IMR-90 (cell line): Measurements from ENCODE around the gene VILL. TPM values are rescaled to one million over a fixed set of nuclear protein-coding genes. Genes with fewer than 3 reads are reported as not detected.

Source experiments
- ATAC-seq: fragments of 200-7000 bp; cut with Tn5 transposase; 2 replicates; pipeline ENCODE4 v1.9.1; 2020; ENCODE audit warnings: low read depth, mild to moderate bottlenecking, moderate library complexity
- BruUV-seq: library from RNA; stranded (reverse); fragments of 400-500 nt; replicated peaks from 2 replicates; lab custom pipeline; 2021; lab: Mats Ljungman, UMichigan
- CTCF ChIA-PET: fragments of 300-600 bp; formaldehyde crosslinking; extraction: SDS; loops from one replicate; lab custom pipeline; 2021; ENCODE audit warnings: antibody characterized with exemption; lab: Yijun Ruan, JAX
- POLR2A ChIA-PET: fragments of 300-600 bp; sonication (Branson Sonifier 250); formaldehyde crosslinking; loops from one replicate; lab custom pipeline; 2022; ENCODE audit warnings: antibody characterized with exemption; ENCODE audit not compliant: unreplicated experiment; lab: Charles Lee
- DNase-seq: peaks from one replicate; pipeline ENCODE4 v3.0.0; 2013
- H2AFZ ChIP-seq: replicated peaks from 2 replicates; pipeline ENCODE3; 2013; ENCODE audit warnings: low read length, mild to moderate bottlenecking; ENCODE audit not compliant: poor library complexity
- H2AK5ac ChIP-seq: 2 replicates; pipeline ENCODE4 v1.6.1; 2013; ENCODE audit warnings: low read depth, low read length, inconsistent platforms
- H2AK9ac ChIP-seq: replicated peaks from 2 replicates; pipeline ENCODE3; 2013; ENCODE audit warnings: mild to moderate bottlenecking, low read depth, low read length, moderate library complexity; ENCODE audit not compliant: poor library complexity
- H2BK120ac ChIP-seq: 2 replicates; pipeline ENCODE4 v1.6.1; 2013; ENCODE audit warnings: low read depth, low read length, inconsistent platforms
- H2BK15ac ChIP-seq: 3 replicates; pipeline ENCODE4 v1.6.1; 2013; ENCODE audit warnings: low read depth, low read length, inconsistent platforms
- H2BK20ac ChIP-seq: 2 replicates; pipeline ENCODE4 v1.6.1; 2013; ENCODE audit warnings: low read depth, mild to moderate bottlenecking, inconsistent platforms, low read length, moderate library complexity
- H2BK5ac ChIP-seq: 2 replicates; pipeline ENCODE4 v1.6.1; 2013; ENCODE audit warnings: mild to moderate bottlenecking, low read depth, low read length, inconsistent platforms; ENCODE audit not compliant: poor library complexity, severe bottlenecking
- H3K14ac ChIP-seq: replicated peaks from 2 replicates; pipeline ENCODE4 v1.6.1; 2013; ENCODE audit warnings: low read depth, low read length, inconsistent platforms
- H3K18ac ChIP-seq: 2 replicates; pipeline ENCODE4 v1.6.1; 2013; ENCODE audit warnings: low read depth, low read length, control low read depth
- H3K23ac ChIP-seq: 2 replicates; pipeline ENCODE4 v1.6.1; 2013; ENCODE audit warnings: low read depth, low read length, inconsistent platforms
- H3K27ac ChIP-seq: 2 replicates; pipeline ENCODE4 v1.5.1; 2013; ENCODE audit warnings: mild to moderate bottlenecking, control low read depth, low read length; ENCODE audit not compliant: insufficient read depth
- H3K27me3 ChIP-seq: 2 replicates; pipeline ENCODE4 v1.6.1; 2013; ENCODE audit warnings: low read length; ENCODE audit not compliant: control insufficient read depth, insufficient read depth
- H3K36me3 ChIP-seq: 2 replicates; pipeline ENCODE4 v1.6.1; 2013; ENCODE audit warnings: low read length, mixed read lengths; ENCODE audit not compliant: control insufficient read depth, insufficient read depth
- H3K4ac ChIP-seq: 2 replicates; pipeline ENCODE4 v1.6.1; 2013; ENCODE audit warnings: low read depth, low read length, inconsistent platforms
- H3K4me1 ChIP-seq: 2 replicates; pipeline ENCODE4 v1.6.1; 2013; ENCODE audit warnings: low read length, mixed read lengths; ENCODE audit not compliant: control insufficient read depth, insufficient read depth
- H3K4me2 ChIP-seq: 2 replicates; pipeline ENCODE4 v1.6.1; 2013; ENCODE audit warnings: low read depth, mild to moderate bottlenecking, control low read depth, low read length, moderate library complexity
- H3K4me3 ChIP-seq: 2 replicates; pipeline ENCODE4 v1.5.1; 2013; ENCODE audit warnings: low read depth, mild to moderate bottlenecking, control low read depth, low read length, moderate library complexity; ENCODE audit not compliant: insufficient read depth
- H3K56ac ChIP-seq: 2 replicates; pipeline ENCODE4 v1.6.1; 2013; ENCODE audit warnings: low read length, inconsistent platforms; ENCODE audit not compliant: insufficient read depth; ENCODE audit errors: extremely low read depth
- H3K79me1 ChIP-seq, 2 experiments: 2 replicates each; pipeline ENCODE4 v1.6.1; 2013; ENCODE audit warnings: low read length in 2 of 2, inconsistent platforms in 1 of 2, low read depth in 1 of 2
- H3K9ac ChIP-seq: 2 replicates; pipeline ENCODE4 v1.6.1; 2013; ENCODE audit warnings: low read depth, low read length, control low read depth
- H3K9me1 ChIP-seq: 2 replicates; pipeline ENCODE4 v1.6.1; 2013; ENCODE audit warnings: low read length, inconsistent platforms; ENCODE audit not compliant: insufficient read depth
- H3K9me3 ChIP-seq: 2 replicates; pipeline ENCODE4 v1.6.1; 2013; ENCODE audit warnings: low read length; ENCODE audit not compliant: control insufficient read depth, insufficient read depth
- H4K20me1 ChIP-seq: 2 replicates; pipeline ENCODE4 v1.6.1; 2013; ENCODE audit warnings: low read length, inconsistent platforms; ENCODE audit not compliant: insufficient read depth
- H4K5ac ChIP-seq: 2 replicates; pipeline ENCODE4 v1.6.1; 2013; ENCODE audit warnings: mild to moderate bottlenecking, low read depth, low read length, control low read depth
- H4K8ac ChIP-seq, 2 experiments: 2 replicates each; pipeline ENCODE4 v1.6.1; 2013; ENCODE audit warnings: low read depth in 2 of 2, low read length in 2 of 2, control low read depth in 1 of 2, inconsistent platforms in 1 of 2
- H4K91ac ChIP-seq: 2 replicates; pipeline ENCODE4 v1.6.1; 2013; ENCODE audit warnings: low read depth, low read length, inconsistent platforms; ENCODE audit not compliant: insufficient read depth
- CEBPB ChIP-seq: IDR thresholded peaks from 2 replicates; pipeline ENCODE4 v1.6.1; 2012; ENCODE audit warnings: low read depth, low read length, improper control_type of control experiment
- CHD1 ChIP-seq: IDR thresholded peaks from 2 replicates; pipeline ENCODE4 v1.6.1; 2012; ENCODE audit warnings: low read depth, low read length, improper control_type of control experiment
- FOS ChIP-seq: fragments of 150-350 bp; IDR thresholded peaks from 2 replicates; pipeline ENCODE4 v1.6.1; 2016; ENCODE audit warnings: low read depth, low read length
- NFE2L2 ChIP-seq: fragments of 150-350 bp; IDR thresholded peaks from 2 replicates; pipeline ENCODE4 v1.6.1; 2016; ENCODE audit warnings: low read depth, mild to moderate bottlenecking, low read length
- POLR2A ChIP-seq: IDR thresholded peaks from 2 replicates; pipeline ENCODE4 v1.6.1; 2012; ENCODE audit warnings: mild to moderate bottlenecking, low read depth, low read length
- RAD21 ChIP-seq: IDR thresholded peaks from 2 replicates; pipeline ENCODE4 v1.6.1; 2012; ENCODE audit warnings: low read length, improper control_type of control experiment
- RCOR1 ChIP-seq: IDR thresholded peaks from 2 replicates; pipeline ENCODE4 v1.6.1; 2012; ENCODE audit warnings: mild to moderate bottlenecking, low read length, improper control_type of control experiment; ENCODE audit not compliant: insufficient replicate concordance
- WGBS, 2 experiments: methylation state at CpG; one replicate each; pipeline versions ENCODE4 v1.1.5 to v1.1.7; 2013; ENCODE audit warnings: missing lambda C conversion rate in 2 of 2; ENCODE audit not compliant: insufficient read length in 1 of 2; ENCODE audit errors: extremely low coverage in 2 of 2; 5-methylcytosine and 5-hydroxymethylcytosine counted together
- dilution Hi-C: fragments of 300-500 bp; cut with HindIII; formaldehyde crosslinking; loops from one replicate; pipeline ENCODE4 v1.14.3; 2018; ENCODE audit warnings: low sequenced_read_pairs; ENCODE audit not compliant: unreplicated experiment
- in situ Hi-C: fragments of 300-500 bp; cut with MboI; formaldehyde crosslinking; loops from 3 replicates; pipeline ENCODE4 v1.14.3; 2019; ENCODE audit warnings: low sequenced_read_pairs, inconsistent platforms, mixed read lengths
- intact Hi-C: fragments of 100-400 bp; cut with micrococcal nuclease; formaldehyde crosslinking; loops from 2 replicates; pipeline ENCODE4 v1.10.0; 2022
- polyA plus RNA-seq, 3 experiments: library from polyadenylated mRNA; depleted of rRNA; stranded (reverse); fragments of >200 nt; gene quantifications; 2 replicates each; pipeline ENCODE4 v1.2.3, GENCODE V29; 2012; ENCODE audit warnings: low replicate concordance in 1 of 3
- total RNA-seq: library from RNA; depleted of rRNA; stranded (reverse); fragments of >200 nt; gene quantifications from 2 replicates; pipeline ENCODE4 v1.2.3, GENCODE V29; 2012
- TF ChIP-seq, protein P1 (sequence below): conservative IDR thresholded peaks from 2 replicates; pipeline ENCODE4 v1.5.1; 2012; ENCODE audit warnings: mild to moderate bottlenecking, low read depth, low read length, improper control_type of control experiment
- TF ChIP-seq, protein P2 (sequence below): fragments of 150-350 bp; IDR thresholded peaks from 2 replicates; pipeline ENCODE4 v1.6.1; 2017; ENCODE audit warnings: mild to moderate bottlenecking, antibody characterized with exemption, low read length, low read depth

The VILL gene
- total and polyA plus RNA-seq, 2 of the 4 experiments (the other 2 are of a cell fraction) = 2.3 to 4.7 TPM

DNA sequence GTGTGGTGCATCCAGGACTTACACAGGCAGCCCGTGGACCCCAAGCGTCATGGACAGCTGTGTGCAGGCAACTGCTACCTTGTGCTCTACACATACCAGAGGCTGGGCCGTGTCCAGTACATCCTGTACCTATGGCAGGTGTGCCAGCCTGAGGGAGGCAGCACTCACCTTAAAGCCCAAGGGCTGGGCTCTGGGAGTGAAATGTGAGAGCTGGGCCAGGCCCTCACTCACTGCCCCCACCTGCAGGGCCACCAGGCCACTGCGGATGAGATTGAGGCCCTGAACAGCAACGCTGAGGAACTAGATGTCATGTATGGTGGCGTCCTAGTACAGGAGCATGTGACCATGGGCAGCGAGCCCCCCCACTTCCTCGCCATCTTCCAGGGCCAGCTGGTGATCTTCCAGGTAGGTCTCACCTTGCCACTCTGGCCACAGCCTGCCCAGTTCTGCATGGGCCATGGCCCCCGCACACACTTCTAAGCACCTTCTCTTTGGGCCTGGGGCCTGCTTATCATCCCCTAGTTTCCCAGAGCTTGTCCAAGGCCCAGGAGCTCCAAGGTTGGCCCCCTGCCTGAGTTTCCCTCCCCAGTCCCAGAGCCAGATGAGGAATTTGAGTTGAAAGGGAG, 11.0 kb downstream of the VILL start:
- Histone ChIP-seq H4K5ac (no peak overlapping the region), H2BK20ac (no peak overlapping the region), H2AFZ (no peak overlapping the region), H3K4me3 (no peak overlapping the region), H3K18ac (no peak overlapping the region), H3K4me2 (no peak overlapping the region), H2BK15ac (no peak overlapping the region), H3K36me3 (peaks cover 10% of the 10 kb centered on the region; the same call in 1 of the 2 replicates), H3K27me3 (no peaks in the 10 kb centered on the region), H4K91ac (no peak overlapping the region), H3K9me1 (peaks cover 12% of the 10 kb centered on the region), H3K9ac (no peak overlapping the region), H3K27ac (no peak overlapping the region), H2BK5ac (no peak overlapping the region), H3K56ac (no peak overlapping the region), H3K4ac (no peak overlapping the region), H3K4me1 (peaks cover 10% of the 10 kb centered on the region), H2AK9ac (no peak overlapping the region), H3K9me3 (no peaks in the 10 kb centered on the region), H4K20me1 (peaks cover 8% of the 10 kb centered on the region; the same call in 1 of the 2 replicates), H2AK5ac (no peak overlapping the region), H3K79me1 (peaks cover 3 to 8% of the 10 kb centered on the region in 2 experiments; a peak in 1 of 4 replicates), H4K8ac (no peak overlapping the region), H3K23ac (no peak overlapping the region), H3K14ac (no peak overlapping the region), H2BK120ac (no peak overlapping the region)
- CTCF ChIA-PET = no interaction called here
- POLR2A ChIA-PET = no interaction called here
- WGBS, 2 experiments = 40% methylated on average over 1 of the region's 9 CpGs; no CpG with 5 or more reads in 1 of the 2 experiments
- intact Hi-C loops (no loop called here), in situ Hi-C loops (no loop called here), dilution Hi-C loops (no loop called here)
- ATAC-seq (no peak), DNase-seq (no peak)
- TF ChIP-seq CEBPB = no peak
- TF ChIP-seq, protein P1, sequence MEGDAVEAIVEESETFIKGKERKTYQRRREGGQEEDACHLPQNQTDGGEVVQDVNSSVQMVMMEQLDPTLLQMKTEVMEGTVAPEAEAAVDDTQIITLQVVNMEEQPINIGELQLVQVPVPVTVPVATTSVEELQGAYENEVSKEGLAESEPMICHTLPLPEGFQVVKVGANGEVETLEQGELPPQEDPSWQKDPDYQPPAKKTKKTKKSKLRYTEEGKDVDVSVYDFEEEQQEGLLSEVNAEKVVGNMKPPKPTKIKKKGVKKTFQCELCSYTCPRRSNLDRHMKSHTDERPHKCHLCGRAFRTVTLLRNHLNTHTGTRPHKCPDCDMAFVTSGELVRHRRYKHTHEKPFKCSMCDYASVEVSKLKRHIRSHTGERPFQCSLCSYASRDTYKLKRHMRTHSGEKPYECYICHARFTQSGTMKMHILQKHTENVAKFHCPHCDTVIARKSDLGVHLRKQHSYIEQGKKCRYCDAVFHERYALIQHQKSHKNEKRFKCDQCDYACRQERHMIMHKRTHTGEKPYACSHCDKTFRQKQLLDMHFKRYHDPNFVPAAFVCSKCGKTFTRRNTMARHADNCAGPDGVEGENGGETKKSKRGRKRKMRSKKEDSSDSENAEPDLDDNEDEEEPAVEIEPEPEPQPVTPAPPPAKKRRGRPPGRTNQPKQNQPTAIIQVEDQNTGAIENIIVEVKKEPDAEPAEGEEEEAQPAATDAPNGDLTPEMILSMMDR = peak; percentile 17; the same call in 1 of the 2 replicates
- no peak for TF ChIP-seq NFE2L2
- no peak for TF ChIP-seq RAD21
- TF ChIP-seq, protein P2, sequence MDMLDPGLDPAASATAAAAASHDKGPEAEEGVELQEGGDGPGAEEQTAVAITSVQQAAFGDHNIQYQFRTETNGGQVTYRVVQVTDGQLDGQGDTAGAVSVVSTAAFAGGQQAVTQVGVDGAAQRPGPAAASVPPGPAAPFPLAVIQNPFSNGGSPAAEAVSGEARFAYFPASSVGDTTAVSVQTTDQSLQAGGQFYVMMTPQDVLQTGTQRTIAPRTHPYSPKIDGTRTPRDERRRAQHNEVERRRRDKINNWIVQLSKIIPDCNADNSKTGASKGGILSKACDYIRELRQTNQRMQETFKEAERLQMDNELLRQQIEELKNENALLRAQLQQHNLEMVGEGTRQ = no peak
- TF ChIP-seq RCOR1 = no peak
- TF ChIP-seq POLR2A = no peak
- no peak for TF ChIP-seq CHD1
- TF ChIP-seq FOS = no peak
- BruUV-seq = no TSS peak
